Measurements from ENCODE around the gene EZH2.

The EZH2 gene

DNA sequence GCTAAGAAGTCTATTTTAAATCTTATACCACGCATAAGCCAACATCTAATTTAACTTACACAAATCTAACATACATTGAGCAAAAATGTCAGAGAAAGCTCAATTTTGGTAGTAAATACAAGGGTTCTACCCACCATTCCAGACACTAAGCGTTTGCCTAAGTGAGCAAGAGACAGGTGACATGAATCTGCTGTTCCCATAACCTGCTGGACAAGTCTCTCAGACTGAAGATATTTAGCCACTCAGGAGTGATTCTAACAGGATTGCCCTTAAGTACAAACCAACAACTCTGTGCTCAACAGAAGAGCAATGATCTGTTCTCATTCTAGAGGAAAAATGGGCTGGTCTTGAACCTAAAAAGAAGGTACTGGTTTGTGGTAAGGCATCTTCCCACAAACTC lies 18.8 kb downstream of the EZH2 start:
- no peak for DNase-seq
- in situ Hi-C loops (cut with MboI; ENCODE audit: low pct_unique_long_range_greater_than_20kb, low sequenced_read_pairs): no loop called here

DNA sequence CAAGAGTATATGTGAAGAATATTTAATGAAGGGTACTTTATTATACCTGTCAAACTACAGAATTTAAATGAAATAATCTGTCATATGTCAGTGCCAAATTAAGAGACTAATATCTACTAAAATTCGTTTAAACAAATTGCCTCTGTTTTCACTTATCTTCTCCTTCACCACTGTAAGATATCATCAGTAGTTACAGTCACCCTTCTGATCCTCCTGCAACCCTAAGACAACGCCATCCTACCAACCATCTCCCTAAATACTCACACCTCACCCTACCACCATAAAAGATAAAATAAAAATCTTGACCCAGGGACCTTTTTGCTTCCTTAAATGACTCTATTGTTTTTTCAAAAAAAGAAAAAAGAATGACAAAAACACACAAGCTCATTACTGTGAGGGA lies 20.8 kb downstream of the EZH2 start:
- in situ Hi-C loops (cut with MboI; ENCODE audit: low pct_unique_long_range_greater_than_20kb, low sequenced_read_pairs): no loop called here
- DNase-seq: no peak

DNA sequence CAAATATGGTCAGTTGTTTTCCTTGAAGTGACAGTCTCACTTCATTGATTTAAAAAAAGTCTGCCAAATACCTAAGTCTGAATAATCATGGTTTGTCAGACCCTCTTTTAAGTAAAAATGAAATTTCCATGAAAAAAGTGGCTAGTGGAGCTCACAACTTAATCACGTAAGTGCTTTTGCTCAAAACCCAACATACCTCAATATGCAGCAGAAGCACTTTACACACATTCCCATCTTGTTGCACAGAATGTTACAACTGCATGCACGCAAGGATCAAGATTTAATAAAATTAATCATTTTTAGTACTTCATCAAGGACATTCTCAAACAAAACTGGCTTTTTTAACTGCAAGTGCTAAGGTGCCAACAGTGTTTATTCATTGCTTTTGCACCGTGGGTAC lies 21.6 kb downstream of the EZH2 start:
- in situ Hi-C loops (cut with MboI; ENCODE audit: low pct_unique_long_range_greater_than_20kb, low sequenced_read_pairs): no loop called here
- no peak for DNase-seq

DNA sequence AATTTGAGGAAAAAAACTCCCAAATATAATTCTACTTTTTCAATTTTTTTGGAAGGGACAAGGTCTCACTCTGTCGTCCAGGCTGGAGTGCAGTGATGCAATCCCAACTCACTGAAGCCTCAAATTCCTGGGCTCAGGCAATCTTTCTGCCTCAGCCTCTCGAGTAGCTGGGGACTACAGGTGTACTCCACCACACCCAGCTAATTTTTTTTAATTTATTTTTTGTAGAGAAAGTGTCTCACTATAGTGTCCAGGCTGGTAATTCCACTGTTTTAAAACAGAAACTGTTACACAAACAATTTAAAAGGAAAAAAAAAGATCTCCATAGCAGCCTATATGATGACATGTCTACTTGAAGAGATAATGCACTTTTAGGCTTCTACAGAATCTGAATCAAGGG lies 25.6 kb downstream of the EZH2 start:
- in situ Hi-C loops (cut with MboI; ENCODE audit: low pct_unique_long_range_greater_than_20kb, low sequenced_read_pairs): no loop called here

DNA sequence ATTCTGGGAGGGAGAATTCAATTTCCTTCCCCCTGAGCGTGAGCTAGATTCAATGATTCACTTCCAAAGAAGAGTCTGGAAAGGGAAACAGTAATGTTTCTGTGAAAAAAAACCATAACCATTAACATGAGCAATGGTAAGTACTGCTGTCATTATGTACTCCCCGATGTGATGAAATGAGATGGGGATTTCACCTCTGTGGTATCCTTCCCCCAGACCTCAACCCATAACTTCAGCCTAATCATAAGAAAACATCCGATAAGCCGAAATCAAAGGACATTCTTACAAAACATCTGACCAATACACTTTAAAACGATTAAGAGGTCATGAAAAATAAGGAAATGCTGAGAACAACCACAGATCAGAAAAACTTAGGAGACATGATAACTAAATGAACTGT lies 27.2 kb downstream of the EZH2 start:
- in situ Hi-C loops (cut with MboI; ENCODE audit: low pct_unique_long_range_greater_than_20kb, low sequenced_read_pairs): no loop called here
- DNase-seq: no peak

More for the DNA sequence above, 25.6 kb downstream of the EZH2 start:
- no peak for DNase-seq

DNA sequence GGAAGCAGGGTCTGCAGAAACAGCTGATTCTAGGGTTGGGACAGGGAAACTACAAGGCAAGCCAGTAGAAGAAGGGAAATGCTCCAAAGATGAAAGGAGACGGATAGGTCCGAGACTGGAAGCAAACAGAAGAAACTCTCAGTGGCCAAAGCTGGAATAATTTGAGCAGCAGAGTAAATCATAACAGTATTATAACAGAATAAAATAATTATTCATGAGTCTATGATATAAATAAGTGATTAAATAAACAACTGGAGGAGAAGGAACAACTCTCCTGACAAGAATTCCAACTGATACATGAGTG lies 27.6 kb downstream of the EZH2 start:
- no peak for DNase-seq
- in situ Hi-C loops (cut with MboI; ENCODE audit: low pct_unique_long_range_greater_than_20kb, low sequenced_read_pairs): no loop called here

DNA sequence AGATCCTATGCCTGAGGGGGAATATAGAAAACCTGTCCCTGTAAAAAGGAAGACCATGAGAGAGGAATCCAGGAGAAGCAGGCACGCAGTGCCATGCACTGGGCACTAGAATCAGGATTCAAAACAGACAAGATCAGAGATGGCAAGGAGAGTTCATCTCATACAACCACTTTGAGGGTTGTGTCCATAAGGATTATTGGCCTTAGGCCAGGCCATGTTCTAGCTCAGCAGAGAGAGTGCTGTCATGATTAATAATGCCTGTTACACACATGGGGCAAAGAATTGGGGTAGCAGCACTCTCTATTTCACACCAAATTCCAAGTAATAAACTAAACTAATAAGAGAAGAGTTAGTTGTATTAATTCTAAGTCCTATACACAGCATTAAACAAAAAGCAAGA lies 29.1 kb downstream of the EZH2 start:
- in situ Hi-C loops (cut with MboI; ENCODE audit: low pct_unique_long_range_greater_than_20kb, low sequenced_read_pairs): no loop called here

DNA sequence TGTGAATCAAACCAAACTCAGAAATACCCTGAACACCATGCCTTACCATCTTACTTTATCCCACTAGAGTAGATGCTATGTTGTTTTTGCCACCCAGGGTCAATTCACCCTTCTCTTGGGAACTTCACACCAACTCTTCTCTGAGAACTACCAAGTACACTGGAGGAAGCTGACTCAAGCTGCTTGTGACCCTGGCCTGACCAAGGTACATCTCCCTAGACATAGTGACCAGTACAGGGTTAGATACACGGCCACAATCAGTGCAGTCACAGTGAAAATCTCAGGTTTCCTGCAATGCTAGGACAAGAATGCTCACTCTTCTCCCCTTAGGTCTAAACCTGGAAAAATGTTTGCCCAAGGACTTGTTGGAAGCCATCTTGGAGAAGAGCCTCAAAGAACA lies 31.8 kb downstream of the EZH2 start:
- in situ Hi-C loops (cut with MboI; ENCODE audit: low pct_unique_long_range_greater_than_20kb, low sequenced_read_pairs): no loop called here
- DNase-seq: no peak

More for the DNA sequence above, 29.1 kb downstream of the EZH2 start:
- DNase-seq: no peak

DNA sequence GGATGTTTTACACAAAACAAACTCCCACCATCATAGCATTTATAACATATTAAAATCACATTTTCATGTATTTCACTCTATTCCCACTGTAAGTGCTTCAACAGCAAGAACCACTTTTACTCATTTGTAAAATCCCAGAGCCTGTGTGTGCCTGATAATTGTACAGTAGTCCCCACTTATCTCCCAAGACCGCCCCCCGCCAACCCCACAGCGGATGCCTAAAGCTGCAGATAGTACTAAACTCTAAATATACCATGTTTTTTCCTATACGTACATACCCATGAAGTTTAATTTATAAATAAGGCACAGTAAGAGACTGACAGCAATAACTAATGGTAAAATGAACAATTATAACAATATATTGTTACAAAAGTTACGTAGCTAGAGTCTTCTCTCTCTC lies 33.5 kb downstream of the EZH2 start:
- DNase-seq: no peak
- in situ Hi-C loops (cut with MboI; ENCODE audit: low pct_unique_long_range_greater_than_20kb, low sequenced_read_pairs): no loop called here

DNA sequence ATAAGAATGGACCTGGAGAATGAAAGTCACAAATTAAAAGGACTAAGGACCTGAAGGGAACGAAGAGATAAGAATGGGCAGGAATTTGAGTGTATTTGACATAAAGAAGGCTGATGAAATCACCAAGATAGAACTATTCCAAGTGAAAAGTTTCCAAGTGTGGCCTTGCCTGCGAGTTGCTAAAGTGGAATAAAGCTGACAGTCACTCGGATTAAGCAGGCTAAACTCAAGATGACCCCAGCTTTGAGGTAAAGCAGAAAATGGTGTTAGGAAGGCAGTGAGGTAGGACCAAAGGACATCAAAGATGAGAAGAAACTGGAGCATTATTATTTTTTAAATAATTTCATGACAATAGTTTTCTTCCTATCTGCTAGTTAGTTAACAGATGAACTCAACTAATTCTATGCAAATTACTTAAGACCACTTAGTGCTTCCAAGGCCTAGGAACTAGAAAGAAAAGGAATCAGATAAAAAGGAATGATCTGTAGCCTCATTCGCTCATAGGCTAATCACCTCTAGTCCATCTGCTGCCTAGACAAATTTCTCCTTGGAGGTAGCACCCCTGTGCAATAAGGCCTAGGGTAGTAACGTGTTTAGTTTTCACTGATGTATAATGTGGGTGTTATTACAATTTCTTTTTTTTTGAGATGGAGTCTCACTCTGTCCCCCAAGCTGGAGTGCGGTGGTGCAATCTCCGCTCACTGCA lies 34.5 kb downstream of the EZH2 start:
- DNase-seq: no peak
- in situ Hi-C loops (cut with MboI; ENCODE audit: low pct_unique_long_range_greater_than_20kb, low sequenced_read_pairs): no loop called here

DNA sequence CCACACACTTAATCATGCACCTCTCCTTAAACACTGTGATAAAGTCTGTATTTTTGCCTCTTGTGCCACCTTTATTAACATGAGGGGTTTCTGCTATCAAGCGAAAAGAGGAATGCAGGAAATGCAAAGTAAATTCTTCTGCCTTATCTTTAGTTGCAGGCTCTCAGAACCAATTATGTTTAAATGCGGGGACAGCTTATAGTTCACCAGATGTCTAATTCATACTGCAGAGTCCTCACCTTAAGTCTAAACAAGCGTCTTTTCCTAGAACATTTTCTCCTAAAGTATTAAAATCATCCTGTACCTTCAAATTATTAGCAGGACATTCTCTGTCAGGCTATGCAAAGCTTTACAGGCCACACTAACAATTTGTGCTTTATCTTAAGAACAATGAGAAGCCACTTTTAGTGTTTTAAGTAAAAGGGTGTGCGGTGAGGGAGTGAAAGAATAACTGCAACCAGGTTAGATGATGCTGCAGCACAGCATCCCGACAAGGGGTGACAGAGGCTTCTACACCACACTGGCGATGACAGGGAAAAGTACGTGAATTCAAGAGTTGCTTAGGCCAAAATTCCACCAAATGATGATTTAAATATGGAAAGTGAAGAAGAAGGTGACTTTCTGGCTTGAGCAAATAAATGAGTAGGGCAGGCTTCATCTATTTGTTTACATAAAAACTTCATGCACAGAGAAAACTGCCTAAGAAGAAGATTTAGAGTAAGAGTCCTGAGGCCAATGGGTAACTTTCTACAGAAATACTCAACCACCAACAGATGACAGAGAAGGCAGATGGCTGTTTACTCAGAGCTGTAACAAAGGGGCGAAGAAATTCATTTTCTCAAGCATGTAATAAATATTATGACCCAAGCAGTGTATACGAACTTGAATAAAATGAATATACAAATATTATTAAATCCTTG lies 36.0 kb downstream of the EZH2 start:
- in situ Hi-C loops (cut with MboI; ENCODE audit: low pct_unique_long_range_greater_than_20kb, low sequenced_read_pairs): no loop called here
- DNase-seq: no peak

DNA sequence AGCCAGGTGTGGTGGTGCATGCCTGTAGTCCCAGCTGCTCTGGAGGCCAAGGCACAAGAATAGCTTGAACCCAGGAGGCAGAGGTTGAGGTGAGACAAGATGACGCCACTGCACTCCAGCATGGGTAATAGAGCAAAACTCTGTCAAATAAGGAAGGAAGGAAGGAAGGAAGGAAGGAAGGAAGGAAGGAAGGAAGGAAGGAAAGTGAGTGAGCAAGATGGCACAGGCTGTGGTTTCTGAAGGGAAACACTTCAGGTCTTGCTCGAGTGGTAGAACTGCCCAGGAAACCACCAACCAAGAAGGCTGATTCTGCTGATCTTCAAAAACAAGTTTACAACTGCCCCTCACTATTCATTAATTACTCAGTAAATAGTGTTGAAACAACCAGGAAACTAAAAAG lies 45.2 kb downstream of the EZH2 start:
- in situ Hi-C loops (cut with MboI; ENCODE audit: low pct_unique_long_range_greater_than_20kb, low sequenced_read_pairs): no loop called here
- peak; percentile 76 for DNase-seq

DNA sequence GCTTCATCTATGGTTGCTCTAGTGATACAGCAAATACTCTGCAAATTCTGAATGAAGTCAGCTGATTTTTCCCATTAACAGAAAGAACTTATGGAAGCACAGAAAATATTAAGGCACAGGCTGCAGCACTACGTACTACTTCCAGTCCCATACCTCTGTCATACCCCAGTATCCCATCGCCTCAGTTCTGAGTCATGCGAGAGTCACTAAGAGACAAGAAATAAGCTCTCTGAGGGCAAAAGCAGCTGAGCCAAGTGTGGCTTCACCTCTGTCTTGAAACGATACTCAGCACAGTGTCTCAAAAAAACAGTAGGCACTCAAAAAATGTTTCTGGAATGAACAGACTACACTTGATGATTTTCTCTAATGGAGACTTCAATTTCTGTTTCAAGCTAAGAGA lies 48.2 kb downstream of the EZH2 start:
- in situ Hi-C loops (cut with MboI; ENCODE audit: low pct_unique_long_range_greater_than_20kb, low sequenced_read_pairs): no loop called here
- DNase-seq: no peak

DNA sequence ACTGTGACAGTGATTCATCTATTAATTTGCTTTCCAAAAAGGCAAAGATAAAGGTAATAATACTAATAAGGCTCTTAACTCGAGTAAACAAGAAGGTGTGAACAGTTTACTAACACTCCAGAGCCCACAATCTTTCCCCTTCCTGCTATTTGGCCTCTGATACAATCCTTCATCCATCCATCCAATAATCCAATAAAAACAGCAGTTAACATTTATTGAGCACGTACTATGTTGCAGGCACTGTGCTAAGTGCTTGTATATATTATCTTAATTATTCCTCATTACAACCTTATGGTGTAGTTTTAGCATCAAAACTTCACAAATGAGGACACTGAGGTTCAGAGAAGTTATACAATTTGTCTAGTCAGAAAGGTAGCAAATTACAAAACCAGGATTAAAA lies 49.5 kb downstream of the EZH2 start:
- DNase-seq: no peak
- in situ Hi-C loops (cut with MboI; ENCODE audit: low pct_unique_long_range_greater_than_20kb, low sequenced_read_pairs): no loop called here

DNA sequence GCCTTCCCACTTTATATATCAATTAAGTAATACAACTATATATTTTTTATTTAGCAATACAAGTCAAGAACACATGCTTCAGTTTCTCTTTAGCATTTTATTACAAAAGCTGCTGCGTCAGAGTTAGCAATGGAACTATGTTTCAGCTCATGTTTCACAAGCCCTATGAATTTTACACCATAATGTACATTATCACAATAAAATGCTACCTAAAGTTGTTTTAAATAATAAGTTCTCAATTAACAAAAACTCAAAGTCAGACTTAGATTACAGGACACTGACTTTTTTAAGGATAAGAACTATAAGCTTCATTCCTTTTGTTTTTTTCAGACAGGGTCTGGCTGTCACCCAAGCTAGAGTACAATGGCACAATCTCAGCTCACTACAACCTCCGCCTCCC lies 52.3 kb downstream of the EZH2 start:
- in situ Hi-C loops (cut with MboI; ENCODE audit: low pct_unique_long_range_greater_than_20kb, low sequenced_read_pairs): no loop called here
- DNase-seq: no peak

DNA sequence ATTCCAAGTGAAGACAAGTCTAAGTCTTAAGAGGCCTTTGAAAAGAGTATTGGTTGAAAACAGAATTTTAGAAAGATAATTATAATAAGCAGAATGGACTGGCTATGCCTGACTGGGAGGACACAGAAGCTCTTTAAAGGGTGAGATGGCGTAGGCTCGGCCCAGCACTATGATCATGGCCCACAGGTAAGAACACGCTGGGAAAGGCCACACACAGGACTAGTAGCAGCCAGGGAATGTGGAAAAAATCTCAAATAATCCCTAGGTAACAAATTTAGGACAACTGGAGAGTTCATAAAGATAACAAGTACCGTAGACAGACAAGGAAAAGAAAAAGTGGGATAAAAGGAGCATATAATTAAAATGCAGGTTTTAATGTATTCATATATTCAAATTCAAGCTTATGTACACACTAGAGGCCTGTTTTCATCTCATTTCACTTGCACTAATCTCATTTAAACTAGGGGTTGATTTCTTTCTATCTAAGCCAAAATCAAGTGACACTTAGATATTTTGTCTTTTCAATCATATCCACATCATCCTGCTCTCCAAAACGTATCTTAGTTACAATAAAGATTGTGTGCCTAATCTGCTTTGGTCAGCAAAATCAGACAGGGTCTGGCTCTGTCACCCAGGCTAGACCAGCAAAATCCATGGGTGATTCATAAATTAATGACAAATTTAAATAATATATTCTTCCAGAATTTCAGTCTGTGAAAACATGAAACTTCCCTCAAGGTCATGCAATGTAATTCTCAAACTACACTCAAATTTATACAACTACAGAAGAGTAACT lies 53.0 kb downstream of the EZH2 start:
- DNase-seq: no peak
- in situ Hi-C loops (cut with MboI; ENCODE audit: low pct_unique_long_range_greater_than_20kb, low sequenced_read_pairs): no loop called here

DNA sequence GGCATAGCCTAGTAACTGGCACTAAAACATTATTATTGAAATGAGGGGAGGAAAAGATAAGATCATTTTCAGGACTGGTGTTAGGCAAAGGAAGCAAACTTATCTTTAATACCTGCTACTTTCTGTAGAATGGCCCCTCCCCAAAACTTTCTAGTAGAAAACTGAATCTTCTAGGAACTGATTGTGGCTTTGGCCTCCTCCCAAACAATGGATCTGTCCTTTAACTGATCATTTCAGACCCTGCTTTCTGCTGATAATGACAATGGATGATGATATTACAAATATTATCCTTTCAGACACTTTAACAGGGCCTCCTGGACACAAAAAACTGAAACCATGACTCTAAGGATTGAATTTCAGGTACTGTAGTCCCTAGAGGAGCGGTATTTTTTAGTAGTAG lies 55.1 kb downstream of the EZH2 start:
- in situ Hi-C loops (cut with MboI; ENCODE audit: low pct_unique_long_range_greater_than_20kb, low sequenced_read_pairs): no loop called here
- DNase-seq: no peak

DNA sequence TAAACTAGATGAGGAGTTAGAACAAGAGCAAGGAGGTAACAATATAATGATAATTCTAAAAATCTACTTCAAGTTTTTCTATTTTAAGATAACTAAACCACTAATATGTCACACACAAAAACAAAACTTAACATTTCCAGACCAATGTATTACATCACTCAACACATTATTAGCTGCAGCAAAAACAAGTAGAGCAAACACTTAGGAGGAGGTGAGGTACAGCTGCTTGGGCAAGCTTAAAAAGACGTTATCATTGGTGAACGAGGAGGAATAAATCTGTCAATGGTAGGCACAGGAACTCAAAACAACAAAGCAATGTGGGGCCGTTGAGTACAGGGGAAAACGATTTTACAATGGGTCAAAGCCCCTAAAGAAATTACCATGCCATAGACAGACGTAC lies 58.8 kb downstream of the EZH2 start:
- in situ Hi-C loops (cut with MboI; ENCODE audit: low pct_unique_long_range_greater_than_20kb, low sequenced_read_pairs): no loop called here
- no peak for DNase-seq

DNA sequence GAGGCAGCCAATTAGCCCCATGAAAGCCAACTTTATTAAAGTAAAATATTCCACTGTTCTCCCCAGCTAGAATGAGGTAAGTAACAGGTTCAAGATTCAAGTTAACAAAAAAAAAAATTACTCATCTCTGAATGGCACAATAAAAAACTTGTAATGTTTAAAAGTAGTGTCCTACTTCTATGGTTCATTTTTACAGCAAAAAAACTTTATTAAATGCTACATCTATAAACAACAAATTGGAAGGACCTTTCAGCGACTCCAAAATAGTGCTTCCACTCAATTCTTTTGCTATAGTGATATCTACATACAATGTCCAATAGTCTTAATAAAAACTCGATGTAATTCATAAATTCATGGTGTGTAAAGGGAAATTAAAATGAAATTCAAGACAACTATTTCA lies 59.2 kb downstream of the EZH2 start:
- DNase-seq: no peak
- in situ Hi-C loops (cut with MboI; ENCODE audit: low pct_unique_long_range_greater_than_20kb, low sequenced_read_pairs): no loop called here

DNA sequence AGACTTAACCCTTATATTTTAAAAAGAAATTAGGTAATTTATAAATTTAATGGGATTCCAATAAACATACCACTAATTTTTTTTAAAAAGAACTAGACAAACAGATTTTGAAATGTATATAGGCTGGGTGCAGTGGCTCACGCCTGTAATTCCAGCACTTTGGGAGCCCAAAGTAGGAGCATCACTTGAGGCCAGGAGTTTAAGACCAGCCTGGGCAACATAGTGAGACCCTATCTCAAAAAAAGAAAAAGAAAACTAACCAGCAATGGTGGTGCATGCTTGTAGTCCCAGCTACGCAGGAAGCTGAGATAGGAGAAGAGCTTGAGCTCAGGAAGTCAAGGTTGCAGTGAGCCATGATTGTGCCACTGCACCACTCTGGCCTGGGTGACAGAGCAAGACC lies 62.7 kb downstream of the EZH2 start:
- DNase-seq: no peak
- in situ Hi-C loops (cut with MboI; ENCODE audit: low pct_unique_long_range_greater_than_20kb, low sequenced_read_pairs): no loop called here

All from KBM-7 (cell line).